Endodermal cell (in vitro differentiated cells): ENCODE results near the gene EPS15. TPM values are rescaled to one million over a fixed set of nuclear protein-coding genes. Genes with fewer than 3 reads are reported as not detected.

Experiments used
- DNase-seq: peaks from one replicate; pipeline ENCODE4 v3.0.0-alpha.2; 2017
- H3K27ac ChIP-seq: 2 replicates; pipeline ENCODE4 v1.5.1; 2013; ENCODE audit warnings: mild to moderate bottlenecking, low read depth, low read length, moderate library complexity
- H3K27me3 ChIP-seq: 2 replicates; pipeline ENCODE4 v1.6.1; 2013; ENCODE audit warnings: mild to moderate bottlenecking, low read length, moderate library complexity; ENCODE audit not compliant: insufficient read depth, control insufficient read depth, poor library complexity, severe bottlenecking
- H3K36me3 ChIP-seq: 2 replicates; pipeline ENCODE4 v1.7.0; 2013; ENCODE audit warnings: mild to moderate bottlenecking, low read length, moderate library complexity; ENCODE audit not compliant: control insufficient read depth, insufficient read depth
- H3K4me1 ChIP-seq: one replicate; pipeline ENCODE4 v1.7.0; 2013; ENCODE audit warnings: low read length; ENCODE audit not compliant: control insufficient read depth, insufficient read depth
- H3K4me3 ChIP-seq: 2 replicates; pipeline ENCODE4 v1.5.1; 2013; ENCODE audit warnings: mild to moderate bottlenecking, low read length, moderate library complexity
- H3K9ac ChIP-seq: 2 replicates; pipeline ENCODE4 v1.6.1; 2013; ENCODE audit warnings: mild to moderate bottlenecking, low read length, moderate library complexity; ENCODE audit not compliant: poor library complexity, severe bottlenecking; ENCODE audit errors: extremely low read depth
- H3K9me3 ChIP-seq: 2 replicates; pipeline ENCODE4 v1.6.1; 2013; ENCODE audit warnings: mild to moderate bottlenecking, low read length, moderate library complexity; ENCODE audit not compliant: control insufficient read depth
- H3K27ac Mint-ChIP-seq: 2 replicates; pipeline ENCODE4 v1.8.0; 2020; ENCODE audit warnings: mixed read lengths
- H3K27me3 Mint-ChIP-seq: 2 replicates; pipeline ENCODE4 v1.8.0; 2021; ENCODE audit warnings: mild to moderate bottlenecking, mixed read lengths; ENCODE audit not compliant: insufficient read depth
- H3K36me3 Mint-ChIP-seq: 2 replicates; pipeline ENCODE4 v1.8.0; 2020; ENCODE audit warnings: low read depth, mixed read lengths
- H3K4me1 Mint-ChIP-seq: 2 replicates; pipeline ENCODE4 v1.8.0; 2020; ENCODE audit warnings: mixed read lengths
- H3K4me3 Mint-ChIP-seq: 2 replicates; pipeline ENCODE4 v1.8.0; 2020; ENCODE audit warnings: mild to moderate bottlenecking, moderate library complexity, mixed read lengths
- H3K9me3 Mint-ChIP-seq: 2 replicates; pipeline ENCODE4 v1.8.0; 2020; ENCODE audit warnings: mild to moderate bottlenecking, mixed read lengths
- WGBS, 2 experiments: methylation state at CpG; one replicate each; pipeline versions ENCODE4 v1.1.5 to v1.1.7; 2013; ENCODE audit warnings: missing lambda C conversion rate in 2 of 2, mixed read lengths in 1 of 2; ENCODE audit not compliant: insufficient coverage in 1 of 2, insufficient read length in 1 of 2; 5-methylcytosine and 5-hydroxymethylcytosine counted together
- total RNA-seq, 2 donors: library from RNA; stranded (reverse); fragmentation: NEBNext Ultra II Directional in 1 of 2; extraction: Animal tissue kit (Norgen Biotek cat#: 25700) in 1 of 2; gene quantifications; 2 replicates in 1 of 2; 3 replicates in 1 of 2; pipeline ENCODE4 v1.2.1, GENCODE V29; 2021
- TF ChIP-seq, protein P1 (sequence below): fragments of 200-600 bp; sonication (generic); conservative IDR thresholded peaks from 2 replicates; pipeline ENCODE4 v1.5.0; 2021; ENCODE audit warnings: antibody characterized with exemption, mild to moderate bottlenecking

Gene EPS15
- total RNA-seq, 2 donors from 2014 or later, result 45.0 to 46.9 TPM

DNA sequence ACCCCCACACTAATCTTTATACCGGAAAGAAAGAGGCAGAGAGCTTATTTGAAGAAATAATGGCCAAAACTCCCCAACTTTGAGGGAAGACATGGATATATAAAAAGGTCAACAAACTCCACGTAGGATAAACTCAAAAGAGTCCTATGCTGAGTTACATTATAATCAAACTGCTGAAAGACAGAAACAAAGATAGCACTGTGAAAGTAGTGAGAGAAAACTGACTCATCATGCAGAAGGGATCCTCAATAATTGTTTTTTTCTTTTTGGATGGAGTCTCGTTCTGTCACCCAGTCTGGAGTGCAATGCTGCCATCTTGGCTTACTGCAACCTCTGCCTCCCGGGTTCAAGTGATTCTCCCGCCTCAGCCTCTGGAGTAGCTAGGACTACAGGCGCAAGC is 140.2 kb downstream of the EPS15 start:
- H3K4me3 ChIP-seq, result no peak overlapping the region
- TF ChIP-seq, protein P1, sequence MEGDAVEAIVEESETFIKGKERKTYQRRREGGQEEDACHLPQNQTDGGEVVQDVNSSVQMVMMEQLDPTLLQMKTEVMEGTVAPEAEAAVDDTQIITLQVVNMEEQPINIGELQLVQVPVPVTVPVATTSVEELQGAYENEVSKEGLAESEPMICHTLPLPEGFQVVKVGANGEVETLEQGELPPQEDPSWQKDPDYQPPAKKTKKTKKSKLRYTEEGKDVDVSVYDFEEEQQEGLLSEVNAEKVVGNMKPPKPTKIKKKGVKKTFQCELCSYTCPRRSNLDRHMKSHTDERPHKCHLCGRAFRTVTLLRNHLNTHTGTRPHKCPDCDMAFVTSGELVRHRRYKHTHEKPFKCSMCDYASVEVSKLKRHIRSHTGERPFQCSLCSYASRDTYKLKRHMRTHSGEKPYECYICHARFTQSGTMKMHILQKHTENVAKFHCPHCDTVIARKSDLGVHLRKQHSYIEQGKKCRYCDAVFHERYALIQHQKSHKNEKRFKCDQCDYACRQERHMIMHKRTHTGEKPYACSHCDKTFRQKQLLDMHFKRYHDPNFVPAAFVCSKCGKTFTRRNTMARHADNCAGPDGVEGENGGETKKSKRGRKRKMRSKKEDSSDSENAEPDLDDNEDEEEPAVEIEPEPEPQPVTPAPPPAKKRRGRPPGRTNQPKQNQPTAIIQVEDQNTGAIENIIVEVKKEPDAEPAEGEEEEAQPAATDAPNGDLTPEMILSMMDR, result no peak
- peaks cover 75% of the 10 kb centered on the region for H3K36me3 Mint-ChIP-seq
- no peak for DNase-seq
- peaks cover 36% of the 10 kb centered on the region for H3K9me3 Mint-ChIP-seq
- 98 to 100% methylated on average over 4 to 6 of the region's 6 CpGs for WGBS, 2 experiments
- H3K36me3 ChIP-seq, result peaks cover 34% of the 10 kb centered on the region
- H3K4me1 Mint-ChIP-seq, result no peaks in the 10 kb centered on the region
- no peaks in the 10 kb centered on the region for H3K27me3 Mint-ChIP-seq
- H3K4me1 ChIP-seq, result no peaks in the 10 kb centered on the region
- H3K27me3 ChIP-seq, result no peaks in the 10 kb centered on the region
- H3K27ac ChIP-seq, result no peak overlapping the region
- H3K27ac Mint-ChIP-seq, result no peak overlapping the region
- H3K9ac ChIP-seq, result no peak overlapping the region
- H3K4me3 Mint-ChIP-seq, result no peak overlapping the region
- H3K9me3 ChIP-seq, result peaks cover 41% of the 10 kb centered on the region

DNA sequence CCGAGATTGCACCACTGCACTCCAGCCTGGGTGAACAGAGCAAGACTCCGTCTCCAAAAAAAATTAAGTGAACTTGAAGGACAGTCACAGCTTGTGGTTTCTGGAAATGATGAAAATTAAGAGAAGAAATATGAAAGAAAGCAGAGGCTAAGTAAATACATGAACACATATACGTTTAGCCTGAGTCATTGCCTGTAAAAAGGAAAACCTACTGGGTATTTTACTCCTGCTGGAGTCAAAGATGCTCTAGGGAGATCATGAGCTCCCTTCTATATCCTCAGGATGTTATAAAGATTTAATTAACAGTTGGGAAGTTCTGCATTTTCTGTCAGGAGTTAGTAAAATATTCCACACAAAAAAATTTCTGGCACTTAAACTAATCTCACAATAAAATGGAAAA is 145.2 kb downstream of the EPS15 start:
- no peaks in the 10 kb centered on the region for H3K4me1 ChIP-seq
- TF ChIP-seq, protein P1, result no peak
- H3K4me3 ChIP-seq, result no peak overlapping the region
- 92 to 100% methylated on average over 3 of the region's 3 CpGs for WGBS, 2 experiments
- no peaks in the 10 kb centered on the region for H3K27me3 Mint-ChIP-seq
- no peaks in the 10 kb centered on the region for H3K27me3 ChIP-seq
- H3K4me1 Mint-ChIP-seq, result no peaks in the 10 kb centered on the region
- H3K4me3 Mint-ChIP-seq, result no peak overlapping the region
- peaks cover 9% of the 10 kb centered on the region for H3K9me3 Mint-ChIP-seq
- peaks cover 29% of the 10 kb centered on the region for H3K36me3 ChIP-seq
- H3K27ac ChIP-seq, result no peak overlapping the region
- no peak overlapping the region for H3K27ac Mint-ChIP-seq
- peaks cover 20% of the 10 kb centered on the region for H3K9me3 ChIP-seq
- H3K9ac ChIP-seq, result no peak overlapping the region
- DNase-seq, result no peak
- H3K36me3 Mint-ChIP-seq, result peaks cover 44% of the 10 kb centered on the region

DNA sequence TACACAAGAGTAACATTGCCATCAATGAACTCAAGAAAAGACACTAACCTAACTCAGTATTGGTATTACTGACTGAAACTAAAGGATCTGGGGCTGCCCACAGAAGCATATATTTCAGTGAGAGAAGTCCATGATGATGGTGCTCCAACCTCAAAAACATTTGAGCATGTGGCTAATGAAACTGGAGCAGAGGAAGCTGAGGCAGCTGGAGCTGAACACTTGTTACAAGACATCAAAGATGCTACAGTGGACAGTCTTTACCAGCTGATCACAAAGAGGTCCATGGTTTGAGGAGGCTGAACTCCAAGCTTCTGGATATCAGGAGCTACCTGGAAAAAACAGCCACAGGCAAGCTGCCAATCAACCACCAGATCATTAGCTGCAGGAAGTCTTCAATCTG is 146.5 kb downstream of the EPS15 start:
- H3K9ac ChIP-seq, result no peak overlapping the region
- H3K27ac ChIP-seq, result no peak overlapping the region
- Mint-ChIP-seq H3K27ac (no peak overlapping the region), H3K4me3 (no peak overlapping the region), H3K27me3 (no peaks in the 10 kb centered on the region), H3K9me3 (peaks cover 8% of the 10 kb centered on the region), H3K4me1 (no peaks in the 10 kb centered on the region), H3K36me3 (peaks cover 38% of the 10 kb centered on the region)
- H3K4me3 ChIP-seq, result no peak overlapping the region
- no peaks in the 10 kb centered on the region for H3K27me3 ChIP-seq
- H3K4me1 ChIP-seq, result no peaks in the 10 kb centered on the region
- peaks cover 17% of the 10 kb centered on the region for H3K9me3 ChIP-seq
- TF ChIP-seq, protein P1, result no peak
- peaks cover 26% of the 10 kb centered on the region for H3K36me3 ChIP-seq
- DNase-seq, result no peak
